Measurements from ENCODE around the gene SETD5.

Gene SETD5

DNA sequence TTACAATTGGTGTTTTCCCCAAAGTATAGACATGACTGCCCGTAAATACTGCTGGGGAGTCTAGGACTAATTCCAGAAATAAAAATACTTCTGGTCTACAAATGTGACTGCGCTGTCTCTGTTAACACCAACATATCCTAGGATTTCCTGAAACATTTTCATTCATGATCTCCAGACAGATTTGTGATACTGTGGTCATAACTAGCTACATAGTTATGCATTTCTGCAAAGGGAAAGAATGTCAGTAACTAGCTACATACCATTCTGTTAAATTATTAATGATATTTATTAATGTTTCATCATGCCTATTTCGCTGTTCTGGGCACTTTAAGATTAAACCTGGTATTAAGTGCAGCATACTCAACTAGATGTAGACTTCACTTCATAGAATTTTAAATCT is 33.3 kb downstream of the SETD5 start:
- TF ChIP-seq, protein P1, sequence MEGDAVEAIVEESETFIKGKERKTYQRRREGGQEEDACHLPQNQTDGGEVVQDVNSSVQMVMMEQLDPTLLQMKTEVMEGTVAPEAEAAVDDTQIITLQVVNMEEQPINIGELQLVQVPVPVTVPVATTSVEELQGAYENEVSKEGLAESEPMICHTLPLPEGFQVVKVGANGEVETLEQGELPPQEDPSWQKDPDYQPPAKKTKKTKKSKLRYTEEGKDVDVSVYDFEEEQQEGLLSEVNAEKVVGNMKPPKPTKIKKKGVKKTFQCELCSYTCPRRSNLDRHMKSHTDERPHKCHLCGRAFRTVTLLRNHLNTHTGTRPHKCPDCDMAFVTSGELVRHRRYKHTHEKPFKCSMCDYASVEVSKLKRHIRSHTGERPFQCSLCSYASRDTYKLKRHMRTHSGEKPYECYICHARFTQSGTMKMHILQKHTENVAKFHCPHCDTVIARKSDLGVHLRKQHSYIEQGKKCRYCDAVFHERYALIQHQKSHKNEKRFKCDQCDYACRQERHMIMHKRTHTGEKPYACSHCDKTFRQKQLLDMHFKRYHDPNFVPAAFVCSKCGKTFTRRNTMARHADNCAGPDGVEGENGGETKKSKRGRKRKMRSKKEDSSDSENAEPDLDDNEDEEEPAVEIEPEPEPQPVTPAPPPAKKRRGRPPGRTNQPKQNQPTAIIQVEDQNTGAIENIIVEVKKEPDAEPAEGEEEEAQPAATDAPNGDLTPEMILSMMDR (IDR thresholded peaks at IDR 0.05; ENCODE audit: low read depth, low read length, missing control alignments): no peak
- no peak for DNase-seq (ENCODE audit: extremely low read depth, low read depth)
- H3K4me3 ChIP-seq (replicated peaks; ENCODE audit: low read depth, low read length): no peak overlapping the region

DNA sequence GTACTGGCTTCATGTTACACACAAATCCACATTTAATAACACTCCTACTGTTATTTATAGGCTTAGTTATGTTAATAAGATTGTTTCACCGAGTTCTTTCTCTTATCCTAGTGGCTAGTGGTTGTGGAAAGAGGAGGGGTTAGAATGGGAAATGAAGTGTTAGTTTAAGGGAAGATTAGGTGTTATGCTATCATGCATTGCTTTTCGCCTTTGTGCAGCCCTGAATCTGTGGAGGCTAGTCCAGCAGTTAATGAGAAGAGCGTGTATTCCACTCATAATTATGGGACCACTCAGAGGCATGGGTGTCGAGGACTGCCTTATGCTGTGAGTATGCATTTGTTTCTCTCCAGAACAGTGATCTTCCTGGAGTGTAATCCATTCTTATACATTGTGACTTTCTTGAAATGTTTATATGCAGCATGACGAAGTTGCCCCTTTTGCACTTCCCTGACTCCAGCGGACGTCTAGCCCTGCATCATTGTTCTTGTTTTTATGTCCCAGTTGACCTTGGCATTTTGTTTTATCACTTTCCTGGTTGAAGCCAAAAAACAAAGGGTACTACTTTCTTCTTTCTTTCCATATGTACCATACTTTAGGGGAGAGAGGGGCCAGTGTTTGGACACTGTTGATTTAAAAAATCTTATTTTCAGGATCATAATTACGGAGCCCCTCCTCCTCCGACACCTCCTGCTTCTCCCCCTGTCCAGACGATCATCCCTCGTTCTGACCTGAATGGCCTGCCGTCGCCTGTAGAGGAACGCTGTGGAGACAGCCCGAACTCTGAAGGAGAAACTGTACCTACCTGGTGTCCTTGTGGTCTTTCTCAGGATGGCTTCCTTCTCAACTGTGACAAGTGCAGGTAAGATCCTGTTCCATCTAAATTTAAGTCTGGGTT is 36.5 kb downstream of the SETD5 start:
- H3K4me3 ChIP-seq (replicated peaks; ENCODE audit: low read depth, low read length): no peak overlapping the region
- TF ChIP-seq, protein P1 (IDR thresholded peaks at IDR 0.05; ENCODE audit: low read depth, low read length, missing control alignments): no peak
- DNase-seq (ENCODE audit: extremely low read depth, low read depth): no peak

DNA sequence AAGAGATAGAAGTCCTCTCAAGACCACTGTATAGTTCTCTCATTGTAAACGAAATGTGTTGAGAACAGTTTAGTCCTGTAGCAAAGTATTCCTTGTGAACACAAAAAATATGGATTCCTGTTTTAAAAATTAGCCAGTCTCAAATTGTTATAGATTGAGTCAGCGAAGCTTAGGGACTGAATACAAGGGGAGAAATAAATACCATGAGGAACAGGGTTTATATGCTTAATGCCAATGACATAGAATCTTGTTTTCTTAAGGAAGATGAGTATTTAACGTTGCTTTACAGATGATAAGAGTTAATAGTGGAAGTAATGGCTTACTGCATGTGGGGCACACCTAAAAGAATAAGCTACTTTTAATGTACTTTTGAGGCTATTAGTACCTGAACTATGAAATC is 37.9 kb downstream of the SETD5 start:
- H3K4me3 ChIP-seq (replicated peaks; ENCODE audit: low read depth, low read length): no peak overlapping the region
- DNase-seq (ENCODE audit: extremely low read depth, low read depth): no peak
- TF ChIP-seq, protein P1 (IDR thresholded peaks at IDR 0.05; ENCODE audit: low read depth, low read length, missing control alignments): no peak

DNA sequence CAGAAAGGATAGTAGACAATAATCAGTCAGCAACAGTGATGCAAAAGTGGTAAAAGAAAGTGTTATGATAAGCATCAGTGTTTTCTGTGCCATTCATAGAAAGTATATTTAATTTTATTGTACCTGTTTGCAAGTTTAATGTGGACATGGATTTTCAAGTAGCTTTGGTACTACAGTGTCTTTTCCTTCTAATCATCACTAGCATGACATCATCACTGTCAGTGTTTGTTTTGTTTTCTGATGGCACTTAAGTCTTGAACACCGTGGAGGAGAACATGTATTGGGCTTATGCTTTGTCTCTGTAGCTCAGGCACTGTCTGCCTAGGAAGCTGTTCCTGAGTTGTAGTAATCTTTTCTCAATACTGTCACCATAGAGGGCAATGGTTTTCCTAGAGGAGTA is 41.9 kb downstream of the SETD5 start:
- no peak overlapping the region for H3K4me3 ChIP-seq (replicated peaks; ENCODE audit: low read depth, low read length)
- TF ChIP-seq, protein P1 (IDR thresholded peaks at IDR 0.05; ENCODE audit: low read depth, low read length, missing control alignments): no peak

DNA sequence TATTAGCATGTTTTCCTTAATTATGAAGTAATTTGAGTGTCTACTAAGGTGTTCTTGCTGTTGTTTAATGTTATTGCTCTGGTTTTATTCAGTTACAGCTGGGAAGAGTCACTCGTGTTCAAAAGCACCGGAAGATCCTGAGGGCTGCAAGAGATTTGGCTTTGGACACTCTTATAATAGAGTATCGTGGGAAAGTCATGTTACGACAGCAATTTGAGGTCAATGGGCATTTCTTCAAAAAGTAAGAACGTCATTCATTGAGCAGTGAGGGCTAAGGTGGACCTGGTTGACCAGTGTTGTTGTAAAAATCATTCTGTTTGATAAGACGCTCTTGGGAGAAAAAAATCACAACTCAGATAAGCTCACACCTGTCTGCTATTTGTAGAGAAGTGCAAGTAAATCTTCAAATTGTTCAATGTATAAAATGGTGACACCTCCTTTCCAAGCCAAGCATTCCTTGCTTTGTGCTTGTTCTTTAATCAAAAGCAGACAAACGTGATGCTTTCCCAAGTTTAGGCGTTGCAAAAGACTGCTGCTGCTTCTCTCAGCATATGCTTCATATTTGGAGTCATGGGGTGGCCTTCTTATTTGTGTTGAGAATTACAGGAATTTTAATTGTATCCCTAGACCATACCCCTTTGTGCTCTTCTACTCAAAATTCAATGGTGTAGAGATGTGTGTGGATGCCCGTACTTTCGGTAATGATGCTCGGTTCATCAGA is 44.2 kb downstream of the SETD5 start:
- no peak overlapping the region for H3K4me3 ChIP-seq (replicated peaks; ENCODE audit: low read depth, low read length)
- TF ChIP-seq, protein P1 (IDR thresholded peaks at IDR 0.05; ENCODE audit: low read depth, low read length, missing control alignments): no peak
- no peak for DNase-seq (ENCODE audit: extremely low read depth, low read depth)

More for the DNA sequence above, 41.9 kb downstream of the SETD5 start:
- DNase-seq (ENCODE audit: extremely low read depth, low read depth): no peak

DNA sequence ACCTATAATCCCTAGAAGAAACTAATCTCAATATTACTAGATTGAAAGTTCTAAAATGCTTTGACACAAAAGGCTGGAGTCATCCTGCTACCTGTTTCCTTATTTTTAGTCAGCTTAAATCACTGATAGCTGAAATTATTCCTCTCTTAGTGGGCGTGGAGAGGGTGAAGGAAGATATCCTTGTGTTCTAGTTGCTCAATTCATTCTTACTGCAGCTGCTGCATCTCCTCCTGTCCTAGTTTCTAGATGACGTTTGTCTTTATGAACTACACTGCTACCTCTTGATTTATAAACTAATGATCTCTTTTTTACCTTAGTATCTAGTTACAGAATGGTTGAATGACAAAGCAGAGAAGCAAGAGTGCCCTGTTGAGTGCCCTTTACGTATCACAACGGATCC is 50.7 kb downstream of the SETD5 start:
- no peak for DNase-seq (ENCODE audit: extremely low read depth, low read depth)
- TF ChIP-seq, protein P1 (IDR thresholded peaks at IDR 0.05; ENCODE audit: low read depth, low read length, missing control alignments): no peak

More for the DNA sequence above, 50.7 kb downstream of the SETD5 start:
- H3K4me3 ChIP-seq (replicated peaks; ENCODE audit: low read depth, low read length): no peak overlapping the region

All from HFF-Myc (cell line).